ENCODE results near the gene PRM3.
A peak's percentile ranks its signal among the peaks of the same experiment; 100 is the strongest.

PRM3 gene
- 0 to 0.06 (median 0) reads per million in 18 experiments for total RNA-seq

GRCh38 chr16:11272921-11273720 is at the start of gene PRM3:
Gene PRM3 (minus strand): TSS chr16:11273629. CDS start chr16:11273595, 34 bp downstream.
- no peak for DNase-seq

- no peak for DNase-seq
These were observed 49.4 kb upstream of the PRM3 start for GRCh38 chr16:11322823-11323222.

GRCh38 chr16:11321662-11322061 is 48.2 kb upstream of the PRM3 start:
- DNase-seq = no peak

GRCh38 chr16:11320170-11320569 is 46.7 kb upstream of the PRM3 start:
- DNase-seq = no peak

GRCh38 chr16:11319529-11320146 is 46.2 kb upstream of the PRM3 start:
- no peak for DNase-seq

- no peak for DNase-seq
These were observed 45.4 kb upstream of the PRM3 start for GRCh38 chr16:11318817-11319216.

- no peak for DNase-seq
These were observed 43.0 kb upstream of the PRM3 start for GRCh38 chr16:11316331-11317015.

GRCh38 chr16:11315510-11315909 is 42.1 kb upstream of the PRM3 start:
- no peak for DNase-seq

GRCh38 chr16:11314309-11314894 is 41.0 kb upstream of the PRM3 start:
- no peak for DNase-seq

GRCh38 chr16:11313493-11314308 is 40.3 kb upstream of the PRM3 start:
- no peak for DNase-seq

- DNase-seq = no peak
These were observed 39.5 kb upstream of the PRM3 start for GRCh38 chr16:11312718-11313492.

GRCh38 chr16:11310997-11311561 is 37.6 kb upstream of the PRM3 start:
- peak; percentile 17 to 71 for DNase-seq

- no peak for DNase-seq
These were observed 37.2 kb upstream of the PRM3 start for GRCh38 chr16:11310634-11310977.

GRCh38 chr16:11309895-11310633 is 36.6 kb upstream of the PRM3 start:
- DNase-seq = no peak

GRCh38 chr16:11308493-11309283 is 35.3 kb upstream of the PRM3 start:
- no peak for DNase-seq

- DNase-seq = no peak
These were observed 34.4 kb upstream of the PRM3 start for GRCh38 chr16:11307639-11308492.

GRCh38 chr16:11306997-11307638 is 33.7 kb upstream of the PRM3 start:
- peak; percentile 25 to 48 for DNase-seq

- no peak for DNase-seq
These were observed 33.0 kb upstream of the PRM3 start for GRCh38 chr16:11306381-11306780.

Measured in inflammatory macrophage (primary cell).